Hepatocyte (in vitro differentiated cells): ENCODE data around the gene LRRC4C. TPM values are rescaled to one million over a fixed set of nuclear protein-coding genes. Genes with fewer than 3 reads are reported as not detected.

Source experiments
- DNase-seq: peaks from one replicate; pipeline ENCODE4 v3.0.0-alpha.2; 2016; ENCODE audit warnings: low spot score
- H2AFZ ChIP-seq: fragments of 200-600 bp; sonication (generic); 2 replicates; pipeline ENCODE4 v1.6.0; 2016; ENCODE audit warnings: antibody characterized with exemption, mild to moderate bottlenecking
- H3K27ac ChIP-seq: fragments of 200-600 bp; sonication (generic); 2 replicates; pipeline ENCODE4 v1.5.1; 2016; ENCODE audit warnings: mild to moderate bottlenecking
- H3K27me3 ChIP-seq: fragments of 200-600 bp; sonication (generic); 2 replicates; pipeline ENCODE4 v1.6.1; 2016
- H3K36me3 ChIP-seq: fragments of 200-600 bp; sonication (generic); replicated peaks from 2 replicates; pipeline ENCODE4 v1.5.1; 2016; ENCODE audit warnings: low read depth; ENCODE audit not compliant: insufficient read depth
- H3K4me1 ChIP-seq: fragments of 200-600 bp; sonication (generic); 2 replicates; pipeline ENCODE4 v1.5.1; 2016; ENCODE audit warnings: mild to moderate bottlenecking, moderate library complexity; ENCODE audit not compliant: insufficient read depth
- H3K4me2 ChIP-seq: fragments of 200-600 bp; sonication (generic); 2 replicates; pipeline ENCODE4 v1.6.0; 2016
- H3K4me3 ChIP-seq: fragments of 200-600 bp; sonication (generic); 2 replicates; pipeline ENCODE4 v1.5.1; 2016; ENCODE audit warnings: mild to moderate bottlenecking
- H3K79me2 ChIP-seq: fragments of 200-600 bp; sonication (generic); 2 replicates; pipeline ENCODE4 v1.6.0; 2017; ENCODE audit warnings: mild to moderate bottlenecking
- H3K9me2 ChIP-seq: fragments of 200-600 bp; sonication (generic); replicated peaks from 2 replicates; pipeline ENCODE4 v1.6.0; 2017; ENCODE audit warnings: mild to moderate bottlenecking; ENCODE audit not compliant: insufficient read depth
- H3K9me3 ChIP-seq: fragments of 200-600 bp; sonication (generic); 2 replicates; pipeline ENCODE4 v1.5.1; 2016; ENCODE audit warnings: low read depth, mild to moderate bottlenecking
- H4K20me1 ChIP-seq: fragments of 200-600 bp; sonication (generic); 2 replicates; pipeline ENCODE4 v1.6.0; 2016; ENCODE audit warnings: mild to moderate bottlenecking; ENCODE audit not compliant: insufficient read depth, poor library complexity, severe bottlenecking
- CTCF ChIP-seq: fragments of 200-600 bp; sonication (generic); IDR thresholded peaks from 2 replicates; pipeline ENCODE4 v1.5.1; 2016; ENCODE audit warnings: antibody characterized with exemption, mild to moderate bottlenecking; ENCODE audit not compliant: poor library complexity
- EZH2 ChIP-seq: fragments of 200-600 bp; sonication (generic); IDR thresholded peaks from 2 replicates; pipeline ENCODE4 v1.6.1; 2016; ENCODE audit warnings: antibody characterized with exemption, mild to moderate bottlenecking, borderline replicate concordance
- EZH2phosphoT487 ChIP-seq: fragments of 200-600 bp; sonication (generic); IDR thresholded peaks from one replicate; pipeline ENCODE4 v1.6.1; 2018; ENCODE audit warnings: antibody characterized with exemption, mild to moderate bottlenecking, low read depth, moderate library complexity; ENCODE audit not compliant: unreplicated experiment, severe bottlenecking
- WGBS: methylation state at CpG from one replicate; pipeline ENCODE4 v1.1.6; 2016; ENCODE audit warnings: low lambda C conversion rate; ENCODE audit errors: missing lambda C conversion rate; 5-methylcytosine and 5-hydroxymethylcytosine counted together
- polyA plus RNA-seq: library from polyadenylated mRNA; unstranded; fragments of >200 nt; fragmentation: Nextera tagmentation; extraction: Ambion mirVana; gene quantifications from 2 replicates; pipeline ENCODE4 v1.2.1, GENCODE V29; 2016
- total RNA-seq: library from RNA; depleted of rRNA; stranded (reverse); fragments of >200 nt; gene quantifications from 2 replicates; pipeline ENCODE4 v1.2.3, GENCODE V29; 2014

Gene LRRC4C
- total and polyA plus RNA-seq, 2 experiments from 2014 or later = 1.1 to 3.1 TPM

GRCh38 chr11:41306431-41306830 lies 153.0 kb downstream of the LRRC4C start:
- H2AFZ ChIP-seq = no peak overlapping the region
- no peak overlapping the region for H3K4me3 ChIP-seq
- no peaks in the 10 kb centered on the region for H3K79me2 ChIP-seq
- DNase-seq = no peak
- H3K9me3 ChIP-seq = no peaks in the 10 kb centered on the region
- no peaks in the 10 kb centered on the region for H3K9me2 ChIP-seq
- H3K4me1 ChIP-seq = no peaks in the 10 kb centered on the region
- TF ChIP-seq EZH2phosphoT487 = no peak
- TF ChIP-seq CTCF = no peak
- TF ChIP-seq EZH2 = no peak
- no peak overlapping the region for H3K27ac ChIP-seq
- 93% methylated on average over 3 of the region's 3 CpGs for WGBS
- H4K20me1 ChIP-seq = no peaks in the 10 kb centered on the region
- H3K36me3 ChIP-seq = no peaks in the 10 kb centered on the region
- no peak overlapping the region for H3K4me2 ChIP-seq
- no peaks in the 10 kb centered on the region for H3K27me3 ChIP-seq

DNA sequence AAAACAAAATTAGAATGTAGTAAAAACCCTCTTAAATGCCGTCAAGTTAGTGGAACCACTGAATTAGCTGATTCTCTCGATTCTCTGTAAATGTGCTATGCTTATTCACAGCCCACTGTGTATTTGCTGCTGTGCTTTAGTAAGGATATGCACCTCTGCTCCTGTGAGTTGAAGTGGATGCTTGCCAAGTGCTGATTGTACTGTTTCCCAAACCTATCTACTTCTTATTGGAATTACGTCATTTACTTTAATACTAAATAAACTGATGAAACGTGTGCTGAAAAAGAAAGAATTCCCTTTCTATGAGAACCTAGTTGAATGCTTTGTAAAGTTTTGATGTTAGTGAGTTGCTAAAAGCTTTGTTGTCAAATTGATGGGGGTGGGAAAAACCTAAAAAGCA lies 158.4 kb downstream of the LRRC4C start:
- DNase-seq = no peak
- Histone ChIP-seq H3K27ac (no peak overlapping the region), H3K4me1 (no peaks in the 10 kb centered on the region), H3K4me3 (no peak overlapping the region), H3K9me3 (no peaks in the 10 kb centered on the region), H3K27me3 (no peaks in the 10 kb centered on the region), H3K36me3 (no peaks in the 10 kb centered on the region), H3K4me2 (no peak overlapping the region), H3K79me2 (no peaks in the 10 kb centered on the region), H3K9me2 (no peaks in the 10 kb centered on the region), H2AFZ (no peak overlapping the region), H4K20me1 (no peaks in the 10 kb centered on the region)
- no peak for TF ChIP-seq EZH2
- no peak for TF ChIP-seq EZH2phosphoT487
- TF ChIP-seq CTCF = no peak
- 46% methylated on average over 4 of the region's 4 CpGs for WGBS

DNA sequence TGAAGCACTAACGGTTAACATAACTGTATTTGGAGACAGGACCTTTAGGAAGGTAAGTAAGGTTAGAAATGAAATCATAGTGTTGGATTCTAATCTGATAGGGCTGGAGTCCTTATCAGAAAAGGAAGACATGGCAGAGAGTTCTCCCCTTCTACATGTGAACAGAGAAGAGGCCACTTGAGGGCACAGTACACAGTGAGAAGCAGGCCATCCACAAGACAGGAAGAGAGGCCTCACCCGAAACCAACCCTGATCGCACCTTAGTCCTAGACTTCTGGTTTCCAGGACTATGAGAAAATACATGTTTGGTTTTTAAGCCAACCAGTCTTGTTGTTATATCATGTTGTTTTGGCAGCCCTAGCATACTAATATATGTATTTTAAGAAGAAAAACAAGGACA lies 170.0 kb downstream of the LRRC4C start:
- 94% methylated on average over 3 of the region's 3 CpGs for WGBS
- Histone ChIP-seq H3K4me3 (no peak overlapping the region), H2AFZ (no peak overlapping the region), H3K79me2 (no peaks in the 10 kb centered on the region), H3K9me2 (no peaks in the 10 kb centered on the region), H3K9me3 (no peaks in the 10 kb centered on the region), H3K27ac (no peak overlapping the region), H3K4me2 (no peak overlapping the region), H3K36me3 (no peaks in the 10 kb centered on the region), H3K4me1 (no peaks in the 10 kb centered on the region), H3K27me3 (no peaks in the 10 kb centered on the region), H4K20me1 (no peaks in the 10 kb centered on the region)
- TF ChIP-seq EZH2phosphoT487 = no peak
- no peak for TF ChIP-seq CTCF
- TF ChIP-seq EZH2 = no peak
- no peak for DNase-seq

- Histone ChIP-seq H3K27me3 (no peaks in the 10 kb centered on the region), H3K36me3 (no peaks in the 10 kb centered on the region), H2AFZ (no peak overlapping the region), H3K9me2 (no peaks in the 10 kb centered on the region), H3K9me3 (no peaks in the 10 kb centered on the region), H3K27ac (no peak overlapping the region), H3K79me2 (no peaks in the 10 kb centered on the region), H3K4me1 (no peaks in the 10 kb centered on the region), H3K4me2 (no peak overlapping the region), H3K4me3 (no peak overlapping the region), H4K20me1 (no peaks in the 10 kb centered on the region)
- DNase-seq = no peak
- TF ChIP-seq CTCF = no peak
- TF ChIP-seq EZH2 = no peak
- TF ChIP-seq EZH2phosphoT487 = no peak
These were observed 172.7 kb downstream of the LRRC4C start for GRCh38 chr11:41286751-41287150.
